ENCODE results near the gene ADAMTS6. TPM values are rescaled to one million over a fixed set of nuclear protein-coding genes. Genes with fewer than 3 reads are reported as not detected.
"Not testable (repeated sequence)": the region's sequence is repeated elsewhere in the genome, so short reads cannot be mapped to it uniquely, and the experiment has no call there.

ADAMTS6 gene
- total RNA-seq, 1 donor from 2014 or later: 1.5 TPM

GRCh38 chr5:65382582-65382981 is 99.1 kb downstream of the ADAMTS6 start:
- Histone ChIP-seq H3K27me3 (ENCODE audit: low read depth) (no peaks in the 10 kb centered on the region), H3K27ac (replicated peaks) (no peak overlapping the region), H3K9me3 (replicated peaks) (no peaks in the 10 kb centered on the region), H3K4me1 (no peaks in the 10 kb centered on the region), H3K4me3 (no peak overlapping the region), H3K36me3 (no peaks in the 10 kb centered on the region)
- DNase-seq: no peak
- no peak for TF ChIP-seq CTCF (IDR thresholded peaks at IDR 0.05; ENCODE audit: borderline replicate concordance)
- intact Hi-C loops (cut with micrococcal nuclease): no loop called here

GRCh38 chr5:65370505-65370904 is 111.2 kb downstream of the ADAMTS6 start:
- H3K4me3 ChIP-seq; H3K9me3 ChIP-seq (replicated peaks); H3K27me3 ChIP-seq (ENCODE audit: low read depth); H3K27ac ChIP-seq (replicated peaks); H3K36me3 ChIP-seq; DNase-seq; intact Hi-C loops (cut with micrococcal nuclease): not testable (repeated sequence)
- peaks cover 12% of the 10 kb centered on the region for H3K4me1 ChIP-seq

DNA sequence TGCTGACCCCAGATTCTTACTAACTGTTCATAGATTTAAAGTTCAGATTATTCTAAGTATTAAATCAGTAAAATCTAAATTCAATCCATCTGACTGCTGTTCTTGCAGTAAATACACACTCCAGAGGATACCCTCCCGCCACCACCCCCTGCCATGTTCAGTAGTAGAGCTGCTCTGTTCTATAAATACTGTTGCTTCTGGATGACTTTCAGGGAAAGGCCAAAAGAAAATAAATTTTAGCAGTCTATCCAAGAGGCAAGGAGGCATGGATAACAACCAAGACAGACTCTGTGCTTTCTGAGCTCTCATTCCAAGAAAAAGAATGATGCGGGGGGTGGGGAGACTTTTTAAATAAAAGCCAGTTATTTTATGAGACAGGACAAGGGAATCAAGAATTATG is 115.1 kb downstream of the ADAMTS6 start:
- Histone ChIP-seq H3K27ac (replicated peaks) (peak overlapping the region; percentile 44), H3K36me3 (no peaks in the 10 kb centered on the region), H3K27me3 (ENCODE audit: low read depth) (no peaks in the 10 kb centered on the region), H3K9me3 (replicated peaks) (no peaks in the 10 kb centered on the region), H3K4me1 (peaks cover 12% of the 10 kb centered on the region), H3K4me3 (no peak overlapping the region)
- intact Hi-C loops (cut with micrococcal nuclease): no loop called here
- DNase-seq: no peak
- no peak for TF ChIP-seq CTCF (IDR thresholded peaks at IDR 0.05; ENCODE audit: borderline replicate concordance)

GRCh38 chr5:65364907-65365306 is 116.8 kb downstream of the ADAMTS6 start:
- Histone ChIP-seq H3K4me1 (peaks cover 12% of the 10 kb centered on the region), H3K27ac (replicated peaks) (peak overlapping the region; percentile 70), H3K4me3 (peak overlapping the region; percentile 28), H3K9me3 (replicated peaks) (no peaks in the 10 kb centered on the region), H3K36me3 (no peaks in the 10 kb centered on the region), H3K27me3 (ENCODE audit: low read depth) (no peaks in the 10 kb centered on the region)
- intact Hi-C loops (cut with micrococcal nuclease): no loop called here
- TF ChIP-seq CTCF (IDR thresholded peaks at IDR 0.05; ENCODE audit: borderline replicate concordance): no peak
- DNase-seq: no peak

DNA sequence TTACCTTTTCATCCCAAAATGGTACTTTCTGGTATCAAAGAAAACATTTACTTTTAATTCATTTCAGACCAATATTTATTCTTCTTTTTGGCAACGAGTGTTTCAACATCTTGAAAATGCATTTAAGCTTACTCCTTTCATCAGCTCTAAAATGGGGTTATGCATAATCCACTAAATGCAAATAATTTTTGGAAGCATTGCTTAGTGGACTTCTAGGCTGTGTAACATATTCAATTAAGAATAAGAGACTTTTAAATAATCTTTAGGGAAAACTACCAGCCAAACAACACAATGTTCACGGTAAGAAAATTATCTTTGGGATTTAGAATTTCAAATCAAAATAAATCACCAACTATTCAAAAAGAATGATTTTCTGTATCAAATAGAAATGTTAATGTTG is 118.2 kb downstream of the ADAMTS6 start:
- peaks cover under 1% of the 10 kb centered on the region for H3K9me3 ChIP-seq (replicated peaks)
- no peak overlapping the region for H3K4me3 ChIP-seq
- no peaks in the 10 kb centered on the region for H3K36me3 ChIP-seq
- H3K27ac ChIP-seq (replicated peaks): peak overlapping the region; percentile 70
- TF ChIP-seq CTCF (IDR thresholded peaks at IDR 0.05; ENCODE audit: borderline replicate concordance): no peak
- no peaks in the 10 kb centered on the region for H3K27me3 ChIP-seq (ENCODE audit: low read depth)
- no peak for DNase-seq
- intact Hi-C loops (cut with micrococcal nuclease): no loop called here
- H3K4me1 ChIP-seq: peaks cover 12% of the 10 kb centered on the region

- peaks cover 19% of the 10 kb centered on the region for H3K4me1 ChIP-seq
- no peak for TF ChIP-seq CTCF (IDR thresholded peaks at IDR 0.05; ENCODE audit: borderline replicate concordance)
- no peak overlapping the region for H3K4me3 ChIP-seq
- H3K36me3 ChIP-seq: no peaks in the 10 kb centered on the region
- no peak for DNase-seq
- intact Hi-C loops (cut with micrococcal nuclease): no loop called here
- no peaks in the 10 kb centered on the region for H3K27me3 ChIP-seq (ENCODE audit: low read depth)
- peaks cover 8% of the 10 kb centered on the region for H3K9me3 ChIP-seq (replicated peaks)
- H3K27ac ChIP-seq (replicated peaks): no peak overlapping the region
Measured at GRCh38 chr5:65359981-65360380, 121.7 kb downstream of the ADAMTS6 start.

All from left ventricle myocardium inferior (tissue), 1 donor.